ENCODE results near the gene YY1. TPM values are rescaled to one million over a fixed set of nuclear protein-coding genes. Genes with fewer than 3 reads are reported as not detected.

YY1 gene
- total and polyA plus RNA-seq, 2 of the 4 experiments (the other 2 are of a cell fraction) = 21.7 to 29.9 TPM

DNA sequence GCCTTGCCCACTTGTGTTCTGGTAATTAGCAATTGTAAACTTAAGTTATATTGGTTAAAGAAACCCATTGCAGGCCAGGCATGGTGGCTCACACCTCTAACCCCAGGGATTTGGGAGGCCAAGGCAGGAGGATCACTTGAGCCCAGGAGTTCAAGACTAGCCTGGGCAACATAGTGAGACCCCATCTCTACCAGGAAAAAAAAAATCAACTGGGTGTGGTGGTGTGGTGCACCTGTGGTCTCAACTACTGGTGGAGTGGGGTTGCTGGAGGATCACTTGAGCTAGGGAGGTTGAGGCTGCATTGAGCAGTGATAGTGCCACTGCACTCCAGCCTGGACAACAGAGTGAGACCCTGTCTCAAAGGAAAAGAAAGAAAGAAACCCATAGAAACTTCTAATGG lies 13.7 kb downstream of the YY1 start:
- Histone ChIP-seq H2AFZ (replicated peaks; ENCODE audit: low read length, poor library complexity) (no peak overlapping the region), H2BK5ac (ENCODE audit: low read depth, low read length, poor library complexity, severe bottlenecking) (no peak overlapping the region), H3K9me3 (ENCODE audit: control insufficient read depth, insufficient read depth, low read length) (no peaks in the 10 kb centered on the region), H3K27me3 (ENCODE audit: control insufficient read depth, insufficient read depth, low read length) (no peaks in the 10 kb centered on the region), H4K20me1 (ENCODE audit: insufficient read depth, low read length) (peaks cover 99% of the 10 kb centered on the region), H3K9ac (ENCODE audit: low read depth, low read length) (no peak overlapping the region), H2BK20ac (ENCODE audit: low read depth, low read length) (no peak overlapping the region), H3K4ac (ENCODE audit: low read depth, low read length) (no peak overlapping the region), H3K9me1 (ENCODE audit: insufficient read depth, low read length) (peaks cover 24% of the 10 kb centered on the region), H3K36me3 (ENCODE audit: control insufficient read depth, insufficient read depth, low read length) (no peaks in the 10 kb centered on the region; the same call in 1 of the 2 replicates), H3K56ac (ENCODE audit: extremely low read depth, insufficient read depth, low read length) (no peak overlapping the region), H3K14ac (replicated peaks; ENCODE audit: low read depth, low read length) (no peak overlapping the region), H3K79me1 (ENCODE audit: low read depth in 1 of 2, low read length in 2 of 2) (peaks cover 9 to 71% of the 10 kb centered on the region in 2 experiments; a peak in 3 of 4 replicates), H2BK120ac (ENCODE audit: low read depth, low read length) (no peak overlapping the region), H2AK9ac (replicated peaks; ENCODE audit: low read depth, low read length, poor library complexity) (no peak overlapping the region), H3K4me2 (ENCODE audit: low read depth, low read length) (no peak overlapping the region), H3K18ac (ENCODE audit: low read depth, low read length) (no peak overlapping the region), H3K4me3 (ENCODE audit: insufficient read depth, low read depth, low read length) (no peak overlapping the region), H2BK15ac (ENCODE audit: low read depth, low read length) (no peak overlapping the region), H4K91ac (ENCODE audit: insufficient read depth, low read depth, low read length) (no peak overlapping the region), H3K4me1 (ENCODE audit: control insufficient read depth, insufficient read depth, low read length) (no peaks in the 10 kb centered on the region), H4K8ac (ENCODE audit: low read depth in 2 of 2, low read length in 2 of 2) (no peak overlapping the region), H2AK5ac (ENCODE audit: low read depth, low read length) (no peak overlapping the region), H3K23ac (ENCODE audit: low read depth, low read length) (no peak overlapping the region), H3K27ac (ENCODE audit: insufficient read depth, low read length) (no peak overlapping the region), H4K5ac (ENCODE audit: low read depth, low read length) (no peak overlapping the region)
- dilution Hi-C loops (cut with HindIII; ENCODE audit: low sequenced_read_pairs, unreplicated experiment) (no loop called here), in situ Hi-C loops (cut with MboI; ENCODE audit: low sequenced_read_pairs) (no loop called here), intact Hi-C loops (cut with micrococcal nuclease) (no loop called here)
- ATAC-seq (ENCODE audit: low read depth) (no peak), DNase-seq (no peak)
- BruUV-seq (replicated peaks) = no TSS peak
- ChIA-PET POLR2A (ENCODE audit: unreplicated experiment) (no interaction called here), CTCF (no interaction called here)
- TF ChIP-seq BHLHE40 (IDR thresholded peaks at IDR 0.05; ENCODE audit: low read depth, low read length) = no peak
- TF ChIP-seq CHD1 (IDR thresholded peaks at IDR 0.05; ENCODE audit: low read depth, low read length) = no peak
- TF ChIP-seq POLR2A (IDR thresholded peaks at IDR 0.05; ENCODE audit: low read depth, low read length) = no peak
- no peak for TF ChIP-seq RAD21 (IDR thresholded peaks at IDR 0.05; ENCODE audit: low read length)
- no peak for TF ChIP-seq SMC3 (IDR thresholded peaks at IDR 0.05; ENCODE audit: low read depth, low read length)
- no peak for TF ChIP-seq CEBPB (IDR thresholded peaks at IDR 0.05; ENCODE audit: low read depth, low read length)
- TF ChIP-seq USF2 (IDR thresholded peaks at IDR 0.05; ENCODE audit: low read depth, low read length) = no peak
- TF ChIP-seq RFX5 (IDR thresholded peaks at IDR 0.05; ENCODE audit: low read depth, low read length) = no peak
- TF ChIP-seq MAFK (IDR thresholded peaks at IDR 0.05; ENCODE audit: low read depth, low read length) = no peak
- no peak for TF ChIP-seq CTCF (conservative IDR thresholded peaks at IDR 0.05; ENCODE audit: low read depth, low read length)
- no peak for TF ChIP-seq MAZ (IDR thresholded peaks at IDR 0.05; ENCODE audit: borderline replicate concordance, low read depth, low read length)
- no peak for TF ChIP-seq RCOR1 (IDR thresholded peaks at IDR 0.05; ENCODE audit: insufficient replicate concordance, low read length)
- no peak for TF ChIP-seq MXI1 (IDR thresholded peaks at IDR 0.05; ENCODE audit: borderline replicate concordance, low read depth, low read length)
- no peak for TF ChIP-seq FOS (IDR thresholded peaks at IDR 0.05; ENCODE audit: low read depth, low read length)
- no peak for TF ChIP-seq NFE2L2 (IDR thresholded peaks at IDR 0.05; ENCODE audit: low read depth, low read length)
- no peak for TF ChIP-seq ELK1 (IDR thresholded peaks at IDR 0.05; ENCODE audit: borderline replicate concordance, low read depth, low read length)
